Measurements from ENCODE around the gene ST6GAL1.

GRCh38 chr3:187104933-187105332 lies 174.6 kb downstream of the ST6GAL1 start:
- no peak for TF ChIP-seq CTCF (conservative IDR thresholded peaks at IDR 0.05; ENCODE audit: low read depth, low read length)
- no peak for TF ChIP-seq RAD21 (IDR thresholded peaks at IDR 0.05; ENCODE audit: low read length)
- TF ChIP-seq POLR2A (IDR thresholded peaks at IDR 0.05; ENCODE audit: low read depth, low read length): no peak
- no peak for TF ChIP-seq USF2 (IDR thresholded peaks at IDR 0.05; ENCODE audit: low read depth, low read length)
- TF ChIP-seq SMC3 (IDR thresholded peaks at IDR 0.05; ENCODE audit: low read depth, low read length): no peak
- TF ChIP-seq MAZ (IDR thresholded peaks at IDR 0.05; ENCODE audit: borderline replicate concordance, low read depth, low read length): no peak
- no peak for TF ChIP-seq RFX5 (IDR thresholded peaks at IDR 0.05; ENCODE audit: low read depth, low read length)
- TF ChIP-seq FOS (IDR thresholded peaks at IDR 0.05; ENCODE audit: low read depth, low read length): no peak
- no peak for TF ChIP-seq CHD1 (IDR thresholded peaks at IDR 0.05; ENCODE audit: low read depth, low read length)
- no peak for TF ChIP-seq RCOR1 (IDR thresholded peaks at IDR 0.05; ENCODE audit: insufficient replicate concordance, low read length)
- no peak for TF ChIP-seq ELK1 (IDR thresholded peaks at IDR 0.05; ENCODE audit: borderline replicate concordance, low read depth, low read length)
- no peak for TF ChIP-seq BHLHE40 (IDR thresholded peaks at IDR 0.05; ENCODE audit: low read depth, low read length)
- TF ChIP-seq CEBPB (IDR thresholded peaks at IDR 0.05; ENCODE audit: low read depth, low read length): no peak
- TF ChIP-seq MXI1 (IDR thresholded peaks at IDR 0.05; ENCODE audit: borderline replicate concordance, low read depth, low read length): no peak
